Activated naive CD8-positive, alpha-beta T cell treated with anti-CD3 and anti-CD28 coated beads for 36 hours (primary cell): ENCODE results near the gene SMARCD2. TPM values are rescaled to one million over a fixed set of nuclear protein-coding genes. Genes with fewer than 3 reads are reported as not detected.

Experiments
- DNase-seq: peaks from one replicate; pipeline ENCODE4 v3.0.0; 2021
- H3K27ac Mint-ChIP-seq: one replicate; pipeline ENCODE4 v1.8.0; 2022; ENCODE audit warnings: mild to moderate bottlenecking, moderate library complexity, mixed read lengths
- H3K27me3 Mint-ChIP-seq: one replicate; pipeline ENCODE4 v1.8.0; 2022; ENCODE audit warnings: mild to moderate bottlenecking, mixed read lengths
- H3K36me3 Mint-ChIP-seq: one replicate; pipeline ENCODE4 v1.8.0; 2021; ENCODE audit warnings: mild to moderate bottlenecking, mixed read lengths
- H3K4me1 Mint-ChIP-seq: one replicate; pipeline ENCODE4 v1.8.0; 2021; ENCODE audit warnings: mixed read lengths
- H3K4me3 Mint-ChIP-seq: one replicate; pipeline ENCODE4 v1.8.0; 2022; ENCODE audit warnings: mild to moderate bottlenecking, moderate library complexity, mixed read lengths
- H3K9me3 Mint-ChIP-seq: one replicate; pipeline ENCODE4 v1.8.0; 2022; ENCODE audit warnings: mixed read lengths
- total RNA-seq, 2 experiments: library from RNA; stranded (reverse); gene quantifications; one replicate each; pipeline ENCODE4 v1.2.3, GENCODE V29; 2021

SMARCD2 gene
- total RNA-seq, 2 experiments from 2014 or later, result 91.6 to 93.5 TPM

DNA sequence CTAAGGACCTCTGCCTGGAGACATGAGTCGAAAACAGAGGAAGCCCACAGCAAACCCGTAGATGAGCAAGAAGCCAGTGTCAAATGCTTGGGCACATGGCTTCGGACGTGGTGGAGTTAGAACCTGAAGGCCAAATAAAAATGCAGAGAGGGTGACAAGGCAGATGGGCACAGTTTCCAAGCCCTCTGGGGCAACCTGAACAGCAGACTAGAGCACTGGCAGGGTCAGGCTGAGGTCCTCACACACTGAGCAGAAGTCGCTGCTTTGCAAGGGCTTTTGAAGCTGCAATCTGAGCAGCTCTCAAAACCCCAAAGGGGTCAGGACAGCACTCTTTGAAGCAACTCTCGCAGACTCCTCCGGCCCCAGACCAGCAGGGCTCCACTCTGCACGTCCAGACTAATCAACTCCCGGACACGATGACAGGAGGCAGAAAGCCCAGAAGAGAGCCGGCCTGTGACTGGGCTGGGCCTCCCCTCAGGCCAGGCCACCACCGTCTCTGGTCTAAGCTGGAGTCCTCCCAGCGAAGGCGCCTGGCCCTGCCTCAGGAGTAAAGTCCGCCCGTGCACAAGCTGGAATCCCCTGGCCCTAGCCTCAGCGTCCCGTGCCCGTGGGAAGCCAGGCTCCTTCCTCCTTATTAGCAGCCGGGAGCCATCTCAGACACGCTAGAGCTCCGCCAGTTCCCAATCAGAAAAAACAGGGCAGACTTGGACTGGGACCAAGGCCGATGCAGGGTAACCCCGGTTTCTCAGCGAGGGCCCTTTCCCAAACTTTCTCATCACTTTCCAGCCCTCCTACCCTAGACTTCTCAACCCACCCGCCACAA, 924 bp downstream of the SMARCD2 start:
- Mint-ChIP-seq H3K36me3 (peaks cover 11% of the 10 kb centered on the region), H3K27me3 (no peaks in the 10 kb centered on the region), H3K4me1 (peaks cover 26% of the 10 kb centered on the region), H3K27ac (peak overlapping the region; percentile 91), H3K4me3 (peak overlapping the region; percentile 90), H3K9me3 (no peaks in the 10 kb centered on the region)
- DNase-seq, result no peak

DNA sequence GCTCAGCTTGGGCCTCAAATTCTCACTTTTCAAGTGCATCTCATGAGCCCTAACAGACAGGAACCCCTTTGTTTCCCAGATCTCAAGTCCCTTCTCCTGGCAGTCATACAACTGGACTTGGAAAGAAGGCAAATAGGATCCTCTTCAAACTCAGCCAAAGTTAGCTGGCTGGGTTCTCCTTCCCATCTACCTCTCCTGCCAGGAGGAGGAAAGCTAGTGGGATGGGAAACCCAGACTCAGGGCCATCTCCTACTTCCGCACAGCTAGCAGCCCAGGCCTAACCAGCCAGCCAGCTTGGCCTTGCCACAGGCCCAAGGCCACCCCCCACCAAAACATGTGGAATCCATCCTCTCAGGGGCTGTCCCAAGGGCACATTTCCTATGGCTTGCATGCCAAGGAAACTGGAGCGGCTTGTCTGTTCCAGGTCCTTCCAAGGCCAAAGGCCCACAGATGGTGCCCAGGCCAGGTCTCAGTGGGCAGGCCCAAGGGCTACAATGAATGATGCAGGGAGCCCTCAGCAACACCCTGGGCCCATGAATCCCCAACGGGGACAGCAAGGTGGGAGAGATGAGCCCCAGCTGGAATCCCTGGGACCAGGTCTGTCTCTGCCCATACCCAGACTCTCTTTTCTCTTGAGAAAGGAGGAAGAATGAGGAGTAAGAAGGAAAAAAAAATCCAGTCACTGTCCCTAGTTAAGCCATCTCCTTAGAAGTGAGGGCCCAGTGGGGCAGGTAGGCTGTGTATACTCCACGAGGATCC, 1.7 kb downstream of the SMARCD2 start:
- Mint-ChIP-seq H3K36me3 (peaks cover 13% of the 10 kb centered on the region), H3K4me1 (peaks cover 26% of the 10 kb centered on the region), H3K27ac (peak overlapping the region; percentile 91), H3K9me3 (no peaks in the 10 kb centered on the region), H3K4me3 (peak overlapping the region; percentile 90), H3K27me3 (no peaks in the 10 kb centered on the region)
- no peak for DNase-seq

DNA sequence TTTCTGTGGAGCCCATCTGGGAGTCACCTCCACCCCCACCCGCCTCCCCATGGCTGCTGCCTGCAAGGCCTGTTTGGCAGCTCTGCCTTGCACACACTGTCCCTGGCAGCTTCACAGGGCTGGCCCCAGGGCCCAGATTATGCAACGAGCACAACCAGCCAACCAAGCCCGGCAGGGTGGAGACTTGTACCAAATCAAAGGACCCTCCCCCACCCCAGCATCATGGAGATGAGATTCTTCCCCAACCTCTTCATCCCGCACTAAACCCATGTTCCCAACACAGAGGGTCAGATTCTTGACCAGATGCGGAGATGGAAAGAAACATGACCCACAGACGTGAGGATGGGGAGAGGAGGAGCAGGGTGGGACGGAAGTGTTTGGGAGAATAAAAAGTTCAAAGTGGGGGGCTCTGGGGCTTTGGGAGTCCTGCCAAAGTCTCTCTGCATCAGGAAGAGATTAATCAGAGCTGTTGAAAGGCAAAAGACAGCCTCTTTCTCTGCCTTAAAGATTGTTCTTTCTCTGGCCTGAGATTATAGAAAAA, 3.8 kb downstream of the SMARCD2 start:
- H3K27ac Mint-ChIP-seq, result peak overlapping the region; percentile 54
- H3K27me3 Mint-ChIP-seq, result no peaks in the 10 kb centered on the region
- peaks cover 20% of the 10 kb centered on the region for H3K36me3 Mint-ChIP-seq
- H3K4me1 Mint-ChIP-seq, result peaks cover 30% of the 10 kb centered on the region
- no peak for DNase-seq
- peak overlapping the region; percentile 43 for H3K4me3 Mint-ChIP-seq
- no peaks in the 10 kb centered on the region for H3K9me3 Mint-ChIP-seq

DNA sequence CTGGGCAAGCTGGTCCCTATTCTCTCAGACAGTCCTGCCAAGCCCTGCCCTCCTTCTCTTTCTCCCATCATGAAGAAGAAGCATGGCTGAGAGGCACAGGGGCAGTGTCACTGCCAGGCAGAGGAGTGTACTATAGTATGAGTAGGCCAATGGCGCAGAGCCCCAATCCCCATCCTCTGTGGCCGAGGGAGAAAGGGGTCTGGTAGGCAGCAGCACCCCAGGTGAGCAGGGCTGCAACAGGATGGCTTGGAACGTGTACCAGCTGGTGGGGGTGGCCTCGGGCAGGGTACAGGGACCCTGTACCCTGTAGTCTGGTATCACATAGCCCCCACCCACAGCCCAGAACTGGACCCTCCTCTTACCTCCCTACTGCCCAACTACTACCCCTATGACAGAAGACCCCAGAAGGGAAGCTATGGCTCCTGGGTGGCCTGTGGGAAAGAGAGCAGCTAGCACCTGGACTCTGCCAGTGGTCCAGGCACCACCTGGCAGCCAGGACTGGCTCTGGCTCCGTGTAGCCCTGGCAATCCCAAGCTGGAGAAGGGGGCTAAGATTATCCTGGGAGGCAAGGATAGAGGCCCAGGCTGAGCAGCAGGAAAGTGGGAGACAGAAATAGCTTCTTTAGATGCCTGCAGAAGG, 4.4 kb downstream of the SMARCD2 start:
- H3K27ac Mint-ChIP-seq, result peak overlapping the region; percentile 75

DNA sequence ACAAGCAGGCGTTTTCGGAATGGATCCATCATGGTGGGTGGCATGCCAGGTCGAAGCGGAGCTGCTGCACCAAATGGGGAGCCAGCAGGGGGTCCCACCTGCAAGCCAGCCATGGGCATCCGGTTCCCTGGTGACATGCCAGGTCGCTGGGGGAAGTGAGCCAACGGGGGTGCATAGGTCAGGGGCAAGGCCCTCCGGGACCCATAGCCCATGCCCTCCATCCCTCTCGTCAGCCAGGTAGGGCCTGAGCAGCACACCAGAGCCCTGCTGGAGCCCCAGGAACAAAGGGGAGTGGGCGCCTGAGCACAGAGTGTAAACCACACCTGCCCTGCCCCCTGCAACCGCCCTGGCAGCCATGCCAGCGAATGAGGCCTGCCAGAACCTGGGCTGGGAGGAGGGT, 5.0 kb downstream of the SMARCD2 start:
- Mint-ChIP-seq H3K4me1 (peaks cover 28% of the 10 kb centered on the region), H3K36me3 (peaks cover 23% of the 10 kb centered on the region), H3K27ac (no peak overlapping the region), H3K27me3 (no peaks in the 10 kb centered on the region), H3K9me3 (no peaks in the 10 kb centered on the region), H3K4me3 (no peak overlapping the region)
- no peak for DNase-seq

More for the DNA sequence above, 4.4 kb downstream of the SMARCD2 start:
- peaks cover 28% of the 10 kb centered on the region for H3K4me1 Mint-ChIP-seq
- peaks cover 22% of the 10 kb centered on the region for H3K36me3 Mint-ChIP-seq
- DNase-seq, result no peak
- H3K27me3 Mint-ChIP-seq, result no peaks in the 10 kb centered on the region
- no peak overlapping the region for H3K4me3 Mint-ChIP-seq
- H3K9me3 Mint-ChIP-seq, result no peaks in the 10 kb centered on the region

DNA sequence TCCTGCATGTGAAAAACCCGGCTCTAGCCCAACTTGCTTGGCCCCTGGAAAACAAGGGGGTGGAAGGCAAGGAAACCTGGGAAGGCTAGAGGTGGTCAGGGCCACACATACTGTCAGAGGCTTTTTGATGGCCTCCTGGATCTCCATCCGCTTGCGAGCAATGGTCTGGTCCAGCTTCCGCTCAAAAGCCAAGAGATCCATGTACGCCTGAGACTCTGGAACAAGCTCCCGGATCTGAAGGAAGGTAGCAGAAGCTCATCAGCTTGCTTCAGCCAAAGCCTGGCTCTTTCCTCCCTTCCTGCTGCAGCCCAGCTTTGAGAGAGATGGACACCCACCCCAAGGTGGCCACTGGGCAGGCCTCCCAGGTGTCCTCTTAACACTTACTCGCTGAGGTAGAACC, 5.7 kb downstream of the SMARCD2 start:
- peaks cover 28% of the 10 kb centered on the region for H3K36me3 Mint-ChIP-seq
- H3K27me3 Mint-ChIP-seq, result no peaks in the 10 kb centered on the region
- no peaks in the 10 kb centered on the region for H3K9me3 Mint-ChIP-seq
- DNase-seq, result no peak
- no peak overlapping the region for H3K4me3 Mint-ChIP-seq
- H3K4me1 Mint-ChIP-seq, result peaks cover 35% of the 10 kb centered on the region
- peak overlapping the region; percentile 22 for H3K27ac Mint-ChIP-seq

DNA sequence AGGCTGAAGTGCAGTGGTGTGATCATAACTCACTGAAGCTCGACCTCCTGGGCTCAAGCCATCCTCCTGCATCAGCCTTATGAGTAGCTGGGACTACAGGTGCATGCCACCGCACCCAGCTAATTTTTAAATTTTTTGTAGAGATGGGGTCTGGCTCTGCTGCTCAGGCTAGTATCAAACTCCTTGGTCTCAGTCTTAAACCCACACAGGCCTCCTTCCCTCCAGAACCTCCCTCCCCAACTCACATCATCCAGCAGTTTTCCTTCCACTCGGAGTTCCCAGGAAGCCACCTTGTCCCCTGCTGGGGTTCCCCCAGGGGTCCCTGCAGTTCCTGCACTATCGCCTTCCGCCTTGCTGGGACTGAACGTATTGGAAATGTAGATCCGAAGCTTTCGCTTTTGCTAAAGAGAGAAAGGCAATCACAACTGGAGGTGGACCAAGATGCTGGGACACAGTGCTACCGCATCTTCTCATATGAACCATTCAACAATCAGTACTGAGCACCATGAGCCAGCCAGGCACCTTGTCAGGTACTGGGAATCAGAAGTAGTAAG, 7.2 kb downstream of the SMARCD2 start:
- Mint-ChIP-seq H3K27ac (peak overlapping the region; percentile 34), H3K4me1 (peaks cover 40% of the 10 kb centered on the region), H3K36me3 (peaks cover 29% of the 10 kb centered on the region), H3K4me3 (no peak overlapping the region), H3K27me3 (no peaks in the 10 kb centered on the region), H3K9me3 (no peaks in the 10 kb centered on the region)
- DNase-seq, result no peak

DNA sequence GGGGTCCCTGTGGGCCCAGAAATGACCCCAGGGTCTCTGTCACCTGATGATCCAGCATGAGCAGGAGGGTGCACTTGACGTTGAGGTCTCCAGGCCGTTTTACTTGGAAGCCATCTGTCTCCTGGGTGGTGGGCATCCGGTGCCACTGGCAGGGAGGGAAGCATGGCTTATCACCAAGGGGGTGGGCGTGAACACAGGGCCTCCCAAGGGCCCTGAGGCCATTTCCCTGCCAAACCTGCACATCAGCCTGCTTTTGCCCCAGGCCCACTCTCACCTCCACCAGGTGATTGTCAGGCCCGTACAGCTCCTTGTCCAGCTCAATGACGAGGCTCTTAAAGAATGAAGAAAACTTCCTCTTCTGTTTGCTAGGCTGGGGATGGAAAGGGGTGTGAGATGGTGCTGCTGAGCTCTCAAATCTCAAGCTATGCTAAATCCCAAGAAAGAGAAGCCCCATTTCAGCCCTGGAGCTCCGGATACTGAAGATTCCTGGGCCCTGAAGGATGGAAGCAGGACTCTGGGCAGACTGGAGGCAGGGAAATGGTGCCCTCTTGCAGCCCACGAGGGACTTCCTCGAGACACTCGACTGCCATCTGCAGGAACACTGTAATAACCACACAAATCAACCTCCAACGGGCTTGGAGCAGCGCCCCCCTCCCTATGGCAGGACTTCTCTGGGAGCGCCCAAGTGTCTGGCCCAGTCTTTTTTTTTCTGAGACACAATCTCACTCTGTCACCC, 7.9 kb downstream of the SMARCD2 start:
- H3K4me3 Mint-ChIP-seq, result no peak overlapping the region
- peak; percentile 57 for DNase-seq
- H3K27me3 Mint-ChIP-seq, result no peaks in the 10 kb centered on the region
- H3K27ac Mint-ChIP-seq, result peak overlapping the region; percentile 85
- H3K4me1 Mint-ChIP-seq, result peaks cover 44% of the 10 kb centered on the region
- H3K9me3 Mint-ChIP-seq, result no peaks in the 10 kb centered on the region
- H3K36me3 Mint-ChIP-seq, result peaks cover 34% of the 10 kb centered on the region

DNA sequence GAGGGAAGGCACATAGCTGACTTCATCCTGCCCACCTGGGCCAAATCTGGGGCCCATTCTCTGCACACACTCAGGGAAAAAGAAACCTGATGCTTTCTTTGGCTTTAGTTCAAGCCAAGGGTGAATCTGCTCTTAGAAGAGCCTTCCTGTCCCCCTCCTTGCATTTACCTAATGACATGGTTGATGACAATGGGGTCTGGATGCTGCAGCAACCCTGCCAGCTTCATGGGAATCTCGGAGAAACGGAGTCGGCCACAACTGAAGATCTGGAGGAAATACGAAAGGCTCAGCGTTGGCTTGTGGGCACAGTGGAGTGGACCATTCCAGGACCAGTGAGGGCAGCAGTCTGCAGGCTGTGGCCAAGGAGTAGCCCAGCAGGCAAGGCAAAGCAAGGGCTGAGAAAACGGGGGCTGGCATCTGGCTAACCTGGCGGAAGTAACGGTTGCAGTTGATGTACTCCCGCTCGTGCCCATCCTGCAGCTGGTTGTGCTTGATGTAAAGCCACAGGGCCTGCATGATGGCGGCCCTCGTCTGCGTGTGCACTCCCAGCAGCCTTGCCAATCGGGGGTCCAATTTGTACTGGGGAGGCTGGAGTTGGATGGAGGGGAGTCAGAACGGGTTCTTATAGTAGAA, 8.6 kb downstream of the SMARCD2 start:
- H3K27ac Mint-ChIP-seq, result peak overlapping the region; percentile 63

DNA sequence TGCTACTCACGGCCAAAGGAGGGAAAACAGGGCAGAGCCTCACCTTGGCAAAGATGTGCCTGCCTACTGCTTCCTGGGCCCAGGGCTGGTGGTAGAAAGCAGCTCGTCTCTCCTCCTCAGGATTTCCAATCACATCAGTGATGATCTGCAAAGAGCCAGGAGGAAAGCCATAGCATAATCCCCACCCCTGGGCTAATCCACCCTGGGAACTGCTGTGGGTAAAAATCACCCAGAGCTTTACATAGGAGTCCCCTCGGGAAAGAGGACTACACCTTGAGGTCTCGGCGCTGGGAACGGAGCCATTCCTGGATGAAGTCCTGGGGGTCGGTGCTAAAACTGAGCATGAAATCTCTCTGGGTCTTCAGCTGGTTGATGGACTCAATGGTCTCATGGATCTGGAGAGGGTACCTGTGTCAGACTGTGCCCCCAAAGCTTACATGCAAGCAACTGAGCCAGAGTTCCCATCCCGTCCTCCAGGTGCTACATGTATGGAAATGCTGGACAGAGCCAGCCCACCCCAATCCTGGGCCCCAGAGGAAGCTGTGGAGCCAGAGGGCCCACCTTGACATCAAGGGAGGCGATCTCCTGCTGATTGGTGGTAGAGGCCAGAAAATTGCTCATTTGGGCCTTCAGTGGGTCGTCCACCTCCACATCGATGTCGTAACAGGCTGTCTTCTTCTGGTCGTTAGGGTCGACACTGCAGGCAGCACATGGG, 9.3 kb downstream of the SMARCD2 start:
- Mint-ChIP-seq H3K9me3 (no peaks in the 10 kb centered on the region), H3K27ac (no peak overlapping the region), H3K36me3 (peaks cover 41% of the 10 kb centered on the region), H3K27me3 (no peaks in the 10 kb centered on the region), H3K4me1 (peaks cover 53% of the 10 kb centered on the region), H3K4me3 (no peak overlapping the region)
- DNase-seq, result no peak

More for the DNA sequence above, 8.6 kb downstream of the SMARCD2 start:
- H3K4me1 Mint-ChIP-seq, result peaks cover 49% of the 10 kb centered on the region
- no peaks in the 10 kb centered on the region for H3K9me3 Mint-ChIP-seq
- no peaks in the 10 kb centered on the region for H3K27me3 Mint-ChIP-seq
- no peak overlapping the region for H3K4me3 Mint-ChIP-seq
- H3K36me3 Mint-ChIP-seq, result peaks cover 38% of the 10 kb centered on the region
- no peak for DNase-seq

DNA sequence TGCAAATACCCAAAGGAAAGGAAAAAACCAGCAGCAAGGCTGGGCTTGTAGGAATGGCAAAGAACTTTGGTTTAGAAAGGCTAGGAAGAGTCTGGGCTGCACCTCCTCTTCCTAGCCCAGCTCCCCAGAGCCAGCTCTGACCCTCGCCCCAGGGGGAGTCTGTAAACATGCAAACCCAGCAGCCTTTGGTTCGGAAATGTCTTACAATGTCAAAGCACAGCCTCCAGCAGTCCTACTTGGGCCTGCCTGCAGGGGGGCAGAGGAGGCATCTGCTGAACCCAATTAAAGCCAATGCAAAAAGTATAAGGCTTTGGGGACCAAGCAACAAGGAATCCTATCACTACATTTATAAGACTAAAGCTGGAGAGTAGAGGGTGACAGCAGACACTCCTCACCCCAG, 10.0 kb downstream of the SMARCD2 start:
- Mint-ChIP-seq H3K36me3 (peaks cover 46% of the 10 kb centered on the region), H3K4me1 (peaks cover 55% of the 10 kb centered on the region), H3K9me3 (no peaks in the 10 kb centered on the region), H3K27me3 (no peaks in the 10 kb centered on the region), H3K27ac (peak overlapping the region; percentile 84), H3K4me3 (no peak overlapping the region)
- DNase-seq, result no peak

DNA sequence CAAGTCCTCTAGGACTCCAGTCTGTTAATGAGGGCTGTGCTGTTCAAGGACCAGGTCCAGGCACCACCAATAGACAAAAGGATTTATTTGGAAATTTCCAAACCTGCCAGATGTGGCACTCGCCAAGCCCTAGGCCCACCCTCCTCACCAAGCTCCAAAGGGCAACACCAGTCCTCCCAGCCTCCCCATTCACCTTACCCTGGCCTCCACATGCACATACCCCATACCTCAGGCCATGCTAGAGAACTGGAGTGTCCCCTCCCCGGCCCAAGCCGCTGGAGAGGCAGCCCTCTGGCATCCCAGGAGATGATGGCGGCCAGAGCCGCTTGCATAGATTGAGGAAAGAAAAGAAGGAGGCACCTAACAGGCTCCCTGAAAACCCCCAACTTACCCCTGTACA, 10.5 kb downstream of the SMARCD2 start:
- Mint-ChIP-seq H3K4me3 (no peak overlapping the region), H3K27ac (peak overlapping the region; percentile 84), H3K9me3 (no peaks in the 10 kb centered on the region), H3K27me3 (no peaks in the 10 kb centered on the region), H3K36me3 (peaks cover 48% of the 10 kb centered on the region), H3K4me1 (peaks cover 55% of the 10 kb centered on the region)
- DNase-seq, result no peak

DNA sequence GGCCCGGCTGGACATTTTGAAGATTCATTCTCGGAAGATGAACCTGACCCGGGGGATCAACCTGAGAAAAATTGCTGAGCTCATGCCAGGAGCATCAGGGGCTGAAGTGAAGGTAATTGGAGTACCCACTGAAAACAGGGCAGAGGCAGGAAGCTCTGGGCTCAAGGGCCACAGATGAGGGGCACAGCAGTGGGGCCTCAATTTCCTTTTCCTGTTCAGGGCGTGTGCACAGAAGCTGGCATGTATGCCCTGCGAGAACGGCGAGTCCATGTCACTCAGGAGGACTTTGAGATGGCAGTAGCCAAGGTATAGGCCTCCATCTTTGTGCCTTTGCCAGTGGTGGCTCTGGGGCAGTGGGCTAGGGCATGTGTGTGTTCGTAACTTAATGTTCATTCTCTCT, 11.0 kb downstream of the SMARCD2 start:
- DNase-seq, result no peak
- H3K36me3 Mint-ChIP-seq, result peaks cover 49% of the 10 kb centered on the region
- peak overlapping the region; percentile 84 for H3K27ac Mint-ChIP-seq
- peaks cover 55% of the 10 kb centered on the region for H3K4me1 Mint-ChIP-seq
- H3K9me3 Mint-ChIP-seq, result no peaks in the 10 kb centered on the region
- no peak overlapping the region for H3K4me3 Mint-ChIP-seq
- no peaks in the 10 kb centered on the region for H3K27me3 Mint-ChIP-seq
